22Rv1 (cell line): ENCODE measurements around the gene DNAL4.

Experiments used
- H3K27ac ChIP-seq: fragments of 450-650 bp; 2 replicates; pipeline ENCODE4 v1.5.1; 2017
- ZFX ChIP-seq: fragments of 450-650 bp; IDR thresholded peaks from 2 replicates; pipeline ENCODE4 v1.6.1; 2017; ENCODE audit warnings: antibody characterized with exemption, borderline replicate concordance
- TF ChIP-seq, protein P1 (sequence below): fragments of 450-650 bp; IDR thresholded peaks from 2 replicates; pipeline ENCODE4 v1.5.1; 2017; ENCODE audit warnings: mild to moderate bottlenecking

Gene DNAL4

GRCh38 chr22:38728871-38729796 lies 64.8 kb downstream of the DNAL4 start:
- H3K27ac ChIP-seq = no peak overlapping the region
- TF ChIP-seq ZFX = no peak
- TF ChIP-seq, protein P1, sequence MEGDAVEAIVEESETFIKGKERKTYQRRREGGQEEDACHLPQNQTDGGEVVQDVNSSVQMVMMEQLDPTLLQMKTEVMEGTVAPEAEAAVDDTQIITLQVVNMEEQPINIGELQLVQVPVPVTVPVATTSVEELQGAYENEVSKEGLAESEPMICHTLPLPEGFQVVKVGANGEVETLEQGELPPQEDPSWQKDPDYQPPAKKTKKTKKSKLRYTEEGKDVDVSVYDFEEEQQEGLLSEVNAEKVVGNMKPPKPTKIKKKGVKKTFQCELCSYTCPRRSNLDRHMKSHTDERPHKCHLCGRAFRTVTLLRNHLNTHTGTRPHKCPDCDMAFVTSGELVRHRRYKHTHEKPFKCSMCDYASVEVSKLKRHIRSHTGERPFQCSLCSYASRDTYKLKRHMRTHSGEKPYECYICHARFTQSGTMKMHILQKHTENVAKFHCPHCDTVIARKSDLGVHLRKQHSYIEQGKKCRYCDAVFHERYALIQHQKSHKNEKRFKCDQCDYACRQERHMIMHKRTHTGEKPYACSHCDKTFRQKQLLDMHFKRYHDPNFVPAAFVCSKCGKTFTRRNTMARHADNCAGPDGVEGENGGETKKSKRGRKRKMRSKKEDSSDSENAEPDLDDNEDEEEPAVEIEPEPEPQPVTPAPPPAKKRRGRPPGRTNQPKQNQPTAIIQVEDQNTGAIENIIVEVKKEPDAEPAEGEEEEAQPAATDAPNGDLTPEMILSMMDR = no peak
